GM18519 (cell line): Measurements from ENCODE around the gene NSDHL.

ENCODE experiments used
- ATAC-seq: cut with Tn5 transposase; IDR thresholded peaks from one replicate; pipeline ENCODE4 v1.9.1; 2021; ENCODE audit warnings: mild to moderate bottlenecking, moderate library complexity; ENCODE audit not compliant: unreplicated experiment, low FRiP score

NSDHL gene

DNA sequence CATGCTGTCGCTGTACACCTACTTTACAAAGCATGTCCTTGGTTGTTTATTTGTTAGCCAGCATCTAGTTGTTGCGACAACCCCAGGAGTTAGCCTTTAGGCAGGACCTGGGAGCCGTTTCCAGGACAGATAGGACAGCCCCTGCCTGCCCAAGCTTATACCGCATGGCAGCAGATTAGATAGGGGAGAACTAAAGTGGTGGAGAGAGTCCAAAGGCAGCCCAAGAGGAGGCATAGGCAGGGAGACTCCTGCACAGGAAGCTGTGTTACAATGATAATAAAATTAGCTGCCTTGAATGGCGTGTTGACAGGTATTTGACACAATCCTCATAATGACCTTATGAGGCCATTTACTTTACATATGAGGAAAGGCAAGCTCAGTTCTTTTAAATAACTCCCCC is 13.0 kb downstream of the NSDHL start:
- ATAC-seq, result no peak

DNA sequence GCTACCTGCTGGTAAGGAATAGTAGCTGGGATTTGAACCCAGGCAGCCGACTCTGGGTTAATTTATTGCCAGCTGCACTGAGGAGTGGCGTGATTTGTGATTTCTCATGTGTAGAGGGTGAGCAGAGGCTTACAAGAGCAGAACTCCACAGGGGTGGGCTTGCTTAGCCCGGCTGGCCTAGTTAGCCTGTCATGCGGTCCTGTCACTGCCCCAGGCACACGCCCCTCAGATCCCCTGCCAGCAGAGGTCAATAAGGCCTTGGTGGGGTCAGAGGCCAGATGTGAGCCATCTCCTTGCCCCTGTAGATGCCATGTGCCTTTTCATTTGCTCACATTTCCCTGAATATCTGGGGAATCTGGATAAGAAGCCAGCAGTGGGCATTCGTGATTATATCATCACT is 13.4 kb downstream of the NSDHL start:
- no peak for ATAC-seq

DNA sequence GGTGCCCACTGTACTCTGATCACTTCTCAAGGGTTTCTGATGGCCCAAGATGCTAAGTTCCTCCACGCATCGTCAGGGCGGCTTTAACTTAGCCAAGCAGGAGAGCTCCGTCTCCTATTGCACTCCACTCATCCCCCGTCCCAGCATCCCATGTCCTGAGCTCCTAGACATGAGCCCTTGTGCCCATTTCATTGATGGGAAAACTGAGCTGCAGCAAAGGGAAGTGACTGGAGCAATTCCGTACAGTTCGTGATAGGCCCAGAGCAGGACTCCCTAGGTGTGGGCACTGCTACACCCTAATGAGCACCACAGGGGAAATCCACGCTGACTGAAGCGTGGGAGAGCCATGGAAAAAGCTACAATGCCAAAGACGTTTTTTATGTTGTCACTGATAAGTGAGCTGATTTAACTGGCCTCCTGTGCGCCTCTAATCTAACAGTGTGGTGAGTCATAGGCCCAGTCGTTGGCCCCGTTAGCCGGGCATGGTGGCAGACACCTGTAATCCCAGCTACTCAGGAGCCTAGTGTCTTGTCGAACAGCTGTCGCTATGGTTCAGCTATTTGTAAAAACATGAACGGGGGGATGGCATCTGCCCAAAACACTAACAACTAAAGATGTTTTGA is 14.9 kb downstream of the NSDHL start:
- no peak for ATAC-seq

DNA sequence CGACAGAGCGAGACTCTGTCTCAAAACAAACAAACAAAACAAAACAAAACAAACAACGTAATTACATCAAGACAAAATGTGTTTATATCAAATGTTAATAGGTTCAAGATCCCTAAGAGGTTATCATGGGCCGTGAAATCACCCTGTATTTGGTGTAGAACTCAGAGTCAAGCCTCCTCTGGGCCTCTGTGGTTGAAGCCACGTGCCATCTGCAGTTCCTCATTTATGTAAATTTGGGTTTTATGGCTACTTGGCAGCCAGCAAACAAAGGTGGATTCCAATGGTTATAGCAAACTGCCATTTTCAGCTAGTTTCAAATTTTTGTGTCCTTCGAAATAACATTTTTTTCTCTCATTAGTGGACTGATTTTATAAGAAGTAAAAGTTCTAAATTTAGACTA is 16.4 kb downstream of the NSDHL start:
- ATAC-seq, result no peak

DNA sequence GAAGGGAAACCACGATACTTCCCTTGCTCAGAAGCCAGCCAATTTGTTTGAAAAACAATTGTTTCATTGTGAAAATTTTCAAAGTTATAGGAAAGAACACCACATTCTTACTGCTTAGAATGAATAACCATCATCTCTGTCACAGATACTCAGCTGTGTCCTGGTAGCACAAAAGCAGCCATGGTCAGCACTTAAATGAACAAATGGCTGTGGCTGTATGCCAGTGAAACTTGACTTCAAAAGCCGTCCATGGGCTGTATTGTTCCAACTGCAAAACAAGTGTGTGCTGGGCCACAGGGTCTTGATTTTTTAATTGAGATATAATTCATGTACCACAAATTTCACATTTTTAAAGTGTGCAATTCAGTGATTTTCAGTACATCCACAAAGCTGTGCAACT is 19.6 kb downstream of the NSDHL start:
- no peak for ATAC-seq

DNA sequence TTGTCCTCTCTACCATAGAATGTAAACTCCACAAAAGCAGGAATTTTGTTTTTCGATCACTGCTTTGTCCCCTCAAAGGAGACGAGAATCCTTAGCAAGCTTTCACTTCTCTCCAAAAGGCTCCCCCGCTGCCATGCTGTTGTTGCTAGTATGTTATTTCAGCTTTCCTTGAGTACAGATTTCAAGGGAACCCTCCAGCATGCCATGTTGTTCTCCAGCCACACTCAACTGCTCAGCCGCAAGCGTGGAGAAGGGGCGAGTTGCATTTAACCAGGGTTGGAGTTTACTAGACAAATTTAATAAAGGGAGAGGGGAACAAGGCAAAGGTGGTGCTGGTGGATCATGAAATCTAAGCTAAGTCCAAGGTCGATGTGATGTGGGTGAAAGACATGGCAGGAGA is 23.1 kb downstream of the NSDHL start:
- ATAC-seq, result no peak

DNA sequence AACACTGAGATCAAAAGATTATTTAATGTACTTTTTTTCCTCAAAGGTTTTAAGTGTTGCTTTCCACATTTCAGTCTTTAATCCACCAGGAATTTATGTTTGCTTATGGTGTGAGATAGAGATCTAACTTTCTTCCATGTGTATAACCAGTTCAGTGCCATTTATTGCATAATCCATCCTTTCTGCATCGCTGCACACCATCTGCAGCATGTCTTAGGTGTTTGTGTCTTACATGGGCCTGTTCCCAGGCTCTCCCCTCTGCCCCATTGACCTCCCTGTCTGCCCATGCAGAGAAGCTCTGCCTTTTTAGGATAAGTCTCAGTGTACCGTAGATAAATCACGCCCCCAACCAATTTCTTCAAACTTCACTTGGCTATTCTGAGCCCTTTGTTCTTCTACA is 30.3 kb downstream of the NSDHL start:
- ATAC-seq, result no peak

DNA sequence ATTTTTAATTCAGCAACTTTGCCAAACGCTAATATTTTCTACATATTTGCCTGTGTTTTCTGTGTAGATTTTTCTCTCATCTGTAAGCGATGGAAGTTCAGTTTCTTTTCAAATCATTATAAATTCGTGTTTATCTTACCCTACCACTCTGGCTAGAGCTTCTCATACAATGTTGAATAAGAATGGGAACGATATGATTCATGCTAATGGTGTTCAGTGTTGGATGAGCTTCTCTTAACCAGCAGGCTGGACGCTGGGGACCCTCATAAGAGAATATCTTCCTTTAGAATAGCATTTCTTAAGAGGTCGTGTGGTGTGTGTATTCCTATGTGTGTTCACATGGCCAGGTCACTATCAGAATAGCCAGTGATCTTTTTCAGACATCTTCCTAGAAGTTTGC is 31.0 kb downstream of the NSDHL start:
- no peak for ATAC-seq

DNA sequence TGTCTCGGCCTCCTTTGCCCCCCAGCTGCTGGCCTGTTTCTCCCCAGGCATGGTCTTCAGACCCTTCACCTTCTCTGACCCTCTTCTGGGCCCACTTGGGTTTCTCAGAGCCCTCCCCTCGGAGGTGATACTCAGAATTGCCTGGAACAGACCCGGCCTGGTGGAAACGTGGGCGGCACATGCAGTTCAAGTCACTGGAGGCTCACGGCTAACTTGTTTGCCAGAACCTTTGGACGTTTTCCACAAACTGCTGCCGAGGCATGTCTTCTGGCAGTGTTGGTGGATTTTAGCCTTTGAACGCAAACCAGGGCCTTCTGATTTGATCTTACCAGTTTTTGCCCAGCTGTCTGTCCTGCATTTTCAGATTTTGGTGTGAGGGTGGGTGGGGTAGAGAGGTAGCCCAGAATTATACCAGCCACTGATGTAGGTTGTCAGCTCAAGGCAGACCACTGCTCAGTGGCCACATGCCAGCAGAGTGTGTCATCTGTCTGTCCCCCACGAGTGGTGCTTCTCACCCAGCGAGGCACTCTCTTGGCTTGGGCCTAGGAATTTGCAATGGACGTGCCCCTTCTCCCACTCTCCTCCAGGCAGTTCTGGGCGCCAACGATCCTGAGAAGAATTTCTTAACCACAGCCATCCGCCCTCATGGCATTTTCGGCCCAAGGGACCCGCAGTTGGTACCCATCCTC is 34.5 kb downstream of the NSDHL start:
- ATAC-seq, result no peak

DNA sequence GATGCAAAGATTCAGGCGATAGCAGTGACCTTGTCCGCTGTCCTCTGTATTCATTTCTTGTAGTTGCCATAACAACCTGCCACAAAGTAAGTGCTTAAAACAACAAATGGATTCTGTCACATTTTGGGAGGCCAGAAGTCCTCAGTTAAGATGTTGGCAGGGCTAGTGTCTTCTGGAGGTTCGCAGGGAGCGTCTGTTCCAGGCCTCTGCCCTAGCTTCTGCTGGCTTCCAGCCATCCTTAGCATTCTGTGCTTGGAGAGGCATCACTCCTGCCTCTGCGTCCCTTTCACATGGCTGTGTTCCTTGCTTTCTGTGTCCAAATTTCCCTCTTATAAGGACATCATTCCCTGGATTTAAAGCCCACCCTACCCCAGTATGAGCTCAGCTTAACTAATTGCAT is 35.5 kb downstream of the NSDHL start:
- ATAC-seq, result no peak

DNA sequence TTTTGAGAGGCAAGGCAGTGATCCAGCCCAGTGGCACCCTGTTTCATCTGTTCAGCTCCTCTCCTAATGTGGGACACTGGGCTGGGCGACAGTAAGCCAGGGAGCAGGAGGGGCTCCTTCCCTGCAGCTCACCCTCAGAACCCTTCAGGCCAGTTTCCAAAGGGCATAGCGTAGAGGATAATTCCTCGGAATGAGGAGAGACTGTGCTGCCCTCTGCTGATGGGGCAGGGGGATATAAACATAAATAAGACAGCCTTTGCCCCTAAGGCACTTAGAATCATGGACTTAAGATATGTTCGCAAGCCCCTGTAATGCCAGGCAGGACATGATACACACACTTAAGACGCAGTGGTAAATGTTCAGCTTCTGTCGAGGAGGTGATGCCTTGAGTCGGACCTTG is 39.1 kb downstream of the NSDHL start:
- no peak for ATAC-seq

DNA sequence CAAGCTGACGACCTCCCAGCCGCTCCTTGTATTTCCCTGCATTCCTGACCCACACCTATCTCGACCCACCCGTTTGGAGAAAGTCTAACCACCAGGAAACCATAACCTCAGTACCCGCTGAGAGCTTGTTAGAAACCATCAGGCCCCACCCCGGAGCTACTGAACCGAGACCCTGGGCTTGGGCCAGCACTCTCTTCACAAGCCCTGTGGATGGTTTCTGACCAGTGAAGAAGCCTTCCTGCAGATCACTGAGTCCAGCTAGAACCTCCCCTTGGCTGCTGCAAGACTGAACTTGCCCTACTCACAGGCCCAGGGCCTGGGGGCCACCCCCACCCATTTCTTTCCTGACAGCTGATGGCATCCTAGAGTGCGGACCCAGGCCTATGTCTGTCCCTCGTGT is 40.4 kb downstream of the NSDHL start:
- ATAC-seq, result no peak

DNA sequence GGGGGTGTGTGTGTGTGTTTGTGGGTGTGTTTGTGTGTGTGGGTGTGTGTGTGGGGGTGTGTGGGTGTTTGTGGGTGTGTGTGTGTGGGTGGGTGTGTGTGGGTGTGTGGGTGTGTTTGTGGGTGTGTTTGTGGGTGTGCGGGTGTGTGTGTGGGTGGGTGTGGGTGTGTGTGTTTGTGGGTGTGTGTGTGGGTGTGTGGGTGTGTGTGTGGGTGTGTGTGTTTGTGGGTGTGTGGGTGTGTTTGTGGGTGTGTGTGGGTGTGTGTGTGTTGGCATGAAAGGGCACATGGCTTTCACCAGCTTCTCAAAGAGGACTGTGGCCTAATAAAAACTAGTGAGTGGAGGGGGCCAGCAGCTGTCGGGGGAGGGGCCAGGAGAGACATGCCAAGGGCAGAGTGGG is 41.7 kb downstream of the NSDHL start:
- ATAC-seq, result no peak

DNA sequence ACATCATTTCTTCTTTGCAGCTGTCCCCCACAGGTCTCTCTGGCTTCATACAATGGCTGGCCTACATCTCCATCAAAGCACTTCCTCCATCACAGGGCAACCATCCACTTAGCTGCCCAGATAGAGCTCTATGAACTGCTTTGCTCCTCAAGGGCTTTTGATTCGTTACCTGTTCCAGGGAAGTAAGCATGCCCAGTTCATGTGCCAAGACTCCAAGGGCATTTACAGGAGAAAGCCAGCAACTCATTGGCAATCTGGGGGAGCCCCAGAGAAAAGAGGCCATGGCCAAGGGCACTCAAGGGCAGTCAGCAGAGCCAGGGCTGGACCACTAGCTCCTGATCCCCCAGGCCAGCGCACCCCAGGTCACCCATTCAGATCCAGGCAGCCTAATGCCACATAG is 42.5 kb downstream of the NSDHL start:
- ATAC-seq, result no peak

DNA sequence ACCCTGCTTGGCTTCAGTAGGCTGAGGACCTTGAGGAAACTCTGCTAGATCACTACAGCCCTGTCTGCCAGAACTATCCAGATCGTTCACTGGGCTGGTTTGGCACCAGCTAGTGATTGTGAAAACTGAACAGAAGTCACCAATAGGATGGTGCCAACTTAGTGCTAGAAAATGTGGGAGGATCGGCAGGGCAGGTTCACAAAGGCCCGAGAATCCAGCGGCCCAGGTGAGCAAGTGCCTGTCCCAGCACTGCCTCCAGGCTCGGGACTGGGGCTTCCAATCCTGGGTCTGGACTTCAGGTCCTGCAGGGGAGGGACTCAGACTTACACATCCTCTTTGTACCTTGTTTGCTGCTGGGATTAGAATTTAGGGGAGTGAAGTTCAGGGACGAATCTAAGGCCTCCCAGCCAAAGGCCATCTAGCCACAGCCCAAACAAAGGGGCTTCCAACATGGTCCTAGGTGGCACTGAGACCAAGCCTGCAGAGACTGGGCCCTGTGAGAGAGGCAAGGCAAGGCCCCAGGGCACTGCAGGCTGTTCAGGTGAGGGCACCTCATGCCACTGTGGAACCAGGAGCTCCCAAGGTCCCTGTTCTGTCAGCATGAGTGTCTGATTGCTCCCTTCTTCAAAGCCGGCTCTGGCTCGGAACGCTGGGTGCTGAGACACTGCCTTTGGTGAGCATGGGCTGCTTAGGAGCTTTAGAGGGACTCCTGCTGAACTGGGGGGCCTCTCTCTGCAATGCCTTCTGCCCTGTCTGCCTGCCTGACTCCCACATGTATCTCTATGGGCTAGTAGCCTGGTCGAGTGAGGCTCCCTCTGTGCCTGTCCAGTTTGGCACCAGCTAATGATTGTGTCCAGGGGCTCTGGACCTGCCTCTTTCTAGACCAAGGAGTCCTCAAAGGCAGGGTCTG is 46.3 kb downstream of the NSDHL start:
- ATAC-seq, result no peak

DNA sequence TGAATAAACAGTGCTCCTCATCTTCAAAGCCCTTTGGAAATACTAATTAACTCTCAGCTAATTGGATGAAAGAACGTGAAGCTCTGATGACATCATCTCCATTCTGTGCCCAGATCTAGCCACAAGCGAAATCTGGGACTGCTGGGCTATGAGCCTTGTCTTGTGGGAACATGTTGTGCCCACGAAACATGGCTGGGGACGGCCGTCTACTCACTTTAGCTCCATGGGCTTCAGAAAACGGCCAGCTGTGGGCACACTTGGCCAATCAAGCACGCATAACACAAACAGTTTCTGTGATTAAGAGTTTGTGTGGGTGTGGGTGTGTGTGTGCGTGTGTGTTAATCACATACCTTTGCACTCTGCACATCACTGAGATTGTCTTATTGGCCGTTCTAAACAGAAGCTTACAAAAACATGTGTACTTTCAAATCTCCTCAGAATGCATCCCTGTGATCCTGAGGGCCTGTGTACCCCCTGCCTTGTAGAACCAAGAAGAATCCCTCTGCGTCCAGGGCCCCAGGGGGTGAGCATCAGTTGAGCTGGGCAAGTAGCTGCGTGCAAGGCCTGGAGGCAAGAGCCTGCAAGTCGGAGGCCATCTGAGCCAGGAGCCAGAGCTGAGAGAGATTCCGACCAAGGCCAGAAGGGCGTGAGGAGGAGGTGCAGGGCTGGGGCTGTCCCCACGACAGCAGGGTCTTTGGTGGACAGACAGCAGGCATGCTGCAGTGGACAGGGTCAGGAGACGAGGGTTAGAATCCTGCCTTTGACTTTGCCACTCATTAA is 48.3 kb downstream of the NSDHL start:
- ATAC-seq, result no peak

DNA sequence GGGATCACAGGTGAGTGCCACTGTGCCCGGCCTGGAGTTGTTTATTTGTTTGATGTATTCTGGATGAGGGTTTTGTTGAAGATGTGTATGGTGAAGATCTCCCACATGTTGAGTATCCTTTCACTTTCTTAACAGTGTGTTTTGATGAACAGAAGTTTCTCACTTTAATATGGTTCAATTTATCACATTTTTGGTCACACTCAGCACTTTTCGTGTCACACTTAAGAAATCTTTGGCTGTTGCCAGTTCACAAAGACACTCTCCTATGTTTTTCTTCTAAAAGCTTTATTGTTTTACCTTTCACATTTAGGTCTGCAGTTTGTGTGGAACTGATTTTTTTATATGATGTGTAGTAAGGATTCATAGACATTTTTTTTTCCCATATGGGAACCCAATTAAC is 50.4 kb downstream of the NSDHL start:
- no peak for ATAC-seq

DNA sequence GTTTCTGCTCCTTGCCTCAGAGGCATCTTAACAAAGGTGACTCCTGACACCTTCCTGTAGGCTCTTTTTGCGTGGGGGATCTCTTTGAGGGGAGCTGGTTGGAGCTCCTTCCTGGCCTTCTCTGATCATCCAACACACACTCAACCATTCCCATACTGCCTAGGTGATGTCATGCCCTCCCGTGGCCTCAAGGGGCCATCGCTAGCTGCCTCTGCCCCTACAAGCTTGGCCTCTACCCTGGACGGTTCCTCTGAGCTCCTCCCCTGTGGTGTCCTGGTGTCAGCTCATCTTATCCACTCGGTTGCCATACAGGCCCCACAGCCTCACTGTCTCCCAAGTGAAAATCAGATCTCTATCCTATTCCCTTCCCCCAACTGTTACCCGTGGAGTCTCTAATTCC is 53.3 kb downstream of the NSDHL start:
- ATAC-seq, result no peak

DNA sequence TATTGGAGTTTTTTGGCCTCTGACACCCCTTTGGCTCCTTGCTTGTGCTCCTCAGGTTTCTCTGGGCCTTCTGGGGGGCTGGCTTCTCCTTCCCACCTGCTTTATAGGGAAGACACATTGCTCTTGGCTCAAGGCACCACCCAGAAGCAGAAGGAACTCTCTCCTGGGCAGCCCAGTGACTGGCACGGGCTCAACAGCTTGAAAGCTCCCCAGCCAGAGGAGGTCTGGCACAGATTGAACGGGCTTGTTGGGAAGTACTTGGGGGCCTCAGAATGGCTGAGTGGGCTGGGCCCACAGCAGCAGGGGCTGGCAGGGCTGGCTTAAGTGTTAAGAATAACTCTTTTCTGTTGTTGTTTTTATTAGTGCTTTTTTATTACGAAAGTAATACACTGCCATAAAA is 55.9 kb downstream of the NSDHL start:
- no peak for ATAC-seq

DNA sequence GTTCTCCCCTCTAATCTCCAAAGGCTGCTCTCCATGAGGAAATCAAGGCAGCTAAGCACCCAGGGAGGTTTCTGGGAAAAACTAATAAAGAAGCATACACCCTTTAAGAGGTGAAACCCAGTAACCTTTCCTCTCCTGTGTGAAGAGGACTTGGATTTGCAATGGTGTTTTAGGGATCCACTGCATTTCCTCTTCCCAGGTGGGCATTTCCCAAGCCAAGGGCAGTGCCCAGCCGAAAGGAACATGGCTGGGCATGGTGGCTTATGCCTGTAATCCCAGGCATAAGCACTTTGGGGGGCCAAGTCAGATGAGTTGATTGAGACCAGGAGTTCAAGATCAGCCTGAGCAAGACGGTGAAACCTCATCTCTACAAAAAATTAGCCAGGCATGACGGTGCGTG is 61.6 kb downstream of the NSDHL start:
- no peak for ATAC-seq
